Activated CD4-positive, alpha-beta T cell treated with anti-CD3 and anti-CD28 coated beads for 1 hour (primary cell): Measurements from ENCODE around the gene NECAB2.

ENCODE experiments used
- DNase-seq: peaks from one replicate; pipeline ENCODE4 v3.0.0-alpha.2; 2020

NECAB2 gene

DNA sequence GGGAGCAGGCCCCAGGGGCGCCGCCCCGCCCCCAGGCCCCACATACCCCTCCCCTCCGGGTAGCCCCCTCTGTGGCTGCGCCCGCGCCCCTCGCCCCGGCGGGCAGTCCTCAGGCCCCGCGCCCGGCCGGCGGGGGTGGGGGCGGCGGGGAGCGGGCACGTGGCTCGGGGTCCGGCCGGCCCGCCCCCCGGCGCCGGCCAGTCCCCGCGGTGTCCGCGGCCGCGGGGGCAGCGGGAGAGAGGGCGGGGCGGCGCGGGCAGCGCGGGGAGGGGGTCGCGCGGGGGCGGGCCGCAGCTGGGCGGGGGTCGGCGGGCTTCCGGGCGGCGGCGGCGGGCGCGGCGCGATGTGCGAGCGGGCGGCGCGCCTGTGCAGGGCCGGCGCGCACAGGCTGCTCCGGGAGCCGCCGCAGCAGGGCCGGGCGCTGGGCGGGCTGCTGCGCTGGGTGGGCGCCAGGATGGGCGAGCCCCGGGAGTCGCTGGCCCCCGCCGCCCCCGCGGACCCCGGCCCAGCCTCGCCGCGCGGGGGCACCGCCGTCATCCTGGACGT is 335 bp downstream of the NECAB2 start:
- DNase-seq, result no peak

DNA sequence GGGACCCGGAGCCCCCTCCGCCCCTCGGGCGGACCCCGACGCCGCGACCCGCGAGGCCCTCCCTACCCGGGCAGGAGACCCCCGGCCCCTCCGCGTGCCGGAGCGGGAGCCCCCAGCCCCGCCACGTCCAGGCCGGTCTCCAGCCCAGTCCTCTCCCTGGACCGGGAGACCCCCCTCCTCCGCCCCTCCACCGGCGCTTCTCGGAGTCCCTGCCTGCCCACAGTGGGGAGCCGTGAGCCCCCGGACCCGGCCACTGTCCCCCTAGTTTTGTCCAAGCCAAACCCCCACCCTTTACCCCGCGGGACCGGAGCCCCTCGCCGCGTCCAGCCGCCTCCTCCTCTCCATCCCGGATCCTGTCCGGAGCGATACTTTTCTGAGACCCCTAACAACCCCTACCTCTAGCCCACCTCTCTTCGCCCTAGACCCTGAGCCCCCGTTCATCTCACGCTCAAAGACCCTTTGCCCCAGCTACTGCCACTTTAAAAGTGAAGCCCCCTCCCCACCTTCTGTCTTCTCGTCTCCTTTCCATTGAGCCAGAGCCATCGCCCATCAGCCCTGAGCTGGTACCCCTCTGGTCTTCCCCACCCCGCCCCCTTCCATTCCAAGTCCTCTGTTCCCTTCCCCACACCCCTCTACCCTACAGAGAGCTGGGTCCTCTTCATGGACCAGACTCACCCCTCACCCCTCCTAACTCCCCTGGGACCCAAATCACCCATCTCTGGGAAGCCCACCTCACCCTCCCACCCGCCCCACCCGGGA is 1.0 kb downstream of the NECAB2 start:
- DNase-seq, result no peak

DNA sequence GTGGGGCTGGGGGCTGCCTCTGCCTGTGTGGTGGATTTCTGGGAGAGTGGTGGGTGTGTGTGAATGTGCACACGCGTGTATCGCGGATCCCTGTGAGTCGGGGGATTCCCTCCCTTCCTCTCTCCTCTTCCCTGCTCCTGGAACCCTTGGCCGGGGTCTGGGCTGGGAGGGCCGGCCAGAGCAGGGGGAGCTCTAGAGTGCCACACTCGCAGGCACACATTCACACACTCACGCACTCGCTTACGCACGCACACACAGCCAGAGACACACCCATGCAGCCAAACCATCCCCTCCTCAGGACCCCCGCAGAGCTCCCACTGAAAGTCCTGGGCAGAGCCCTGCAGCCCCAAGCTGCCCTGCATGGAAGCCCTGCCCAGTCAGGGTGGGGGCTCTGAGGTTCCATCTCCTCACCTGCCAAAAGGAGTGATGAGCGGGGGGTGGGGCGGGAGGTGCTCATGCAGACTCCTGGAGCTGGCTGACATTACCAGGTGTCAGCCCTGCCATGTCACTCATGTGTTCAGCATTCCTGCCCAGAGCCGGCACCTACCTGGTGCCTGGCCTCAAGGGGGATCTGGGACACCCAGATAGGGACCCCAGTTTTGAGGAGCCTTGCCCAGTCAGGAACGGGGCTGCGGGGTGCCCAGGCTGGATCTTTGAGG is 1.9 kb downstream of the NECAB2 start:
- DNase-seq, result no peak

- no peak for DNase-seq
These were observed 2.4 kb downstream of the NECAB2 start for GRCh38 chr16:83970430-83970815.

DNA sequence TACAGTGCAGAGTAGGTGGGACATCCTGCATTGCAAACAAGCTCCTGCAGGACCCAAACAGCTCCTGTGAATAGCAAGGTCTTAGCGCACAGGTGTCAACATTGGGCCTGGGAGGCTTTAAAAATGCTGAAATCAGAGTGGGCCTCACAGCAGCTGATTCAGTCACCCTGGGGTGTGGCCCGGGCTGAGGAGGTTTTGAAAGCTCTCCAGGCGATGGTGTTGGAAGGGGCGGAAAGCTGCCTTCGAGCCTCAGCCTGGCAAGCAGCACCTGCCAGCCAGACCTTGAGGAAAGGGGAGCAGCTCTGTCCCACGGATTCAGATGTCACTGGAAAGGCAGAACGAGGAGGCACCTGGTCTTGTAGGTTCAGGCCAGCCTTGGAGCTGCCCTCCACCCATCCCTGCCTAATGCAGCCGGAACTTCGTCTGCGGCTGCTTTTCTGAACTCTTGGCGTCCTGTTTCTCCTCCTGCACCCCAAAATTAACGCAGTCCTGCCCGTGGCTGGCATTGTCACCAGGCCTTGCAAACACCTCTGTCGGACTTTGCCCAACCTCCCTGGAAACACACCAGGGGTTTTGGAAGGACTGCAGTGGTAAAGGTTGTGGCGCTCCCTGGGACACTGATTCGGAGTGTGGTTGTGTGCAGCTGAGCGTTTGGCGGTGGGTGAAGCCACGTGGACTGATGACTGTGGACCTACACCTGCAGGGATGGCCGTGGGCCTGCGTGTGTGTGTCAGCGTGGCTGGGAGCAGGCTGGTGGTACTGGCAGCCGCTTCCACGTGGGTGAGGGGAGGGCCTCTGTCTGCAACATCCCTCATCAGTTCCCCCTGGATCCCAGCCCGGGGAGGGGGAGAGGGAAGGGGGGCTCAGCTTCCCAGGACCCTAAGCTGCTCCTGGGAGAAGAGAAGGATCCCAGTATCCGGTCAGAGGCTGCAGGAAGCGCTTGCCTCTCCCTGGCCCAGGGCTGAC is 3.4 kb downstream of the NECAB2 start:
- no peak for DNase-seq

- DNase-seq, result no peak
These were observed 4.4 kb downstream of the NECAB2 start for GRCh38 chr16:83972256-83973008.

DNA sequence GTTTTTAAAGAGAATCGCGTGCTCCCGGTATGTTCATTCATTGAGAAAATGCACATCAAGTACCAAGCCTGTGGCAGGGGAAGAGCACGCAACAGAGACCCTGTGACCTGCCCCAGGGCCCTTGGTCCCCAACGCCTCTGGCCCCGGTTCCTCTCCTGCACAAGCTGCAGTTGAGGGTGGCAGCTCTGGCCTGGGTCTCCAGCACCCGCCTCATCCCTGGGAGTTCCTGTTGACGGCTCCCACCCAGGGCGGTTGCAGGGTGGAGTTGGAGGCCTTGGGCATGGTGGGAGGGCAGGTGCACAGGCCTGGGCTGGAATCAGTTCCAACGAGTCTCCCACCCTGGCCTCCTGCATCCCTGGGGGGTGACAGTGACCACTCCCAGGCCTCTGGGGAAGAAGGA is 5.0 kb downstream of the NECAB2 start:
- DNase-seq, result no peak

- DNase-seq, result no peak
These were observed 5.7 kb downstream of the NECAB2 start for GRCh38 chr16:83973581-83974385.

DNA sequence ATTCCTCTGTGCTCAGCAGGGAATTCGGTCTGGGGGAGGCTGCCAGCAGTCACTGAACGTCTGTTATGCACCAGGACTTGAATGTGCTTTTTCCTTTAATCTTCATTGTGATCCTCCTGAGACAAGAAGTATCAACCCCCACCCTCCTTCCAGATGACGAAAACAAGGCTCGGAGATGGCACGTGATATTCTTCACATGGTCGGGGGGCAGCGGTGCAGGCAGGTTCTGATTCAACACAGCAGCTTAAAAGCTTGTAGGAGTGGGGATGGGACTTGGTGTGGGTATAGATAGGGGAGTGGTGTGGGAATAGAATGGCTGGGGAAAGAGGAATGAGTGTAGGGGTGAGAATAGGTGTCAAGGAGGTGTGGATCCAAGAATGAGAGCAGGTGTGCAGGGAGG is 6.4 kb downstream of the NECAB2 start:
- DNase-seq, result no peak

GRCh38 chr16:83975590-83976260 is 7.7 kb downstream of the NECAB2 start:
- no peak for DNase-seq

- DNase-seq, result no peak
These were observed 9.2 kb downstream of the NECAB2 start for GRCh38 chr16:83977056-83977815.

- no peak for DNase-seq
These were observed 10.4 kb downstream of the NECAB2 start for GRCh38 chr16:83978401-83978904.

- DNase-seq, result no peak
These were observed 11.4 kb downstream of the NECAB2 start for GRCh38 chr16:83979441-83979840.

DNA sequence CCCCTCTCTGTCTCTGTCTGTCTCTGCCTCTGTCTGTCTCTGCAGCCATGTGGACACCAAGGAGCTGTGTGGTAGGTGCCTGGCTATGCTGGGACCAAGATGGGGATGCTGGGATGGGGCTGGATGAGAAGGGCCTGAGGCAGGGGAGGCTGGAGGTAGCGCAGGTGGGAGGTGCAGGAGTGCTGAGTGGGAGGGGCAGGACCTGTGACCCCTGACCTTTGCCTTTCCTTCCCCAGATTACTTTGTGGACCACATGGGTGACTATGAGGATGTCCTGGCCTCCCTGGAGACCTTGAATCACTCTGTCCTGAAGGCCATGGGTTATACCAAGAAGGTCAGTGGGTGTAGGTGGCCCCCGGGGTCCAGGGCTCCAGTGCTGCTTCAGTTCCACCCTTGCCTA is 12.8 kb downstream of the NECAB2 start:
- no peak for DNase-seq

DNA sequence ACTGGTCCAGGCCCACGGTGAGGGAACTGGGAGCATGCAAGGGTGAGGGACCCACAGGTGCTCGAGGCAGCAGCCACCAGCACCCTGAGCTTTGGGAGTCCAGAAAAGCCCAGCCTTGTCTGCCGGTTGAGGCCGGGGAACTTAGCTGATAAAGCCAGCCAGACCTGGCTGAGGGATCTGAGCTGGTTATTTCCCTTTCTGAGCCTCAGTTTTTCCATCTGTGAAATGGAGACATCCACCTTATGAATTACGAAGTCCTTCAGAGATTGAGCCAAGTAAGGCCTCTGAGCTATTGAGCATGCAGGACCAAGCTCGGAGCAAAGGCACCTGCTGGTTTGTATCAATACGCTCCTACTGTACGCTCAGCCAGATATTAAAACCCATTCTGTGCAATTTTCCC is 13.8 kb downstream of the NECAB2 start:
- no peak for DNase-seq

- DNase-seq, result no peak
These were observed 15.4 kb downstream of the NECAB2 start for GRCh38 chr16:83983491-83983890.

GRCh38 chr16:83989300-83989699 is 21.3 kb downstream of the NECAB2 start:
- DNase-seq, result no peak

GRCh38 chr16:83990492-83990891 is 22.4 kb downstream of the NECAB2 start:
- no peak for DNase-seq

DNA sequence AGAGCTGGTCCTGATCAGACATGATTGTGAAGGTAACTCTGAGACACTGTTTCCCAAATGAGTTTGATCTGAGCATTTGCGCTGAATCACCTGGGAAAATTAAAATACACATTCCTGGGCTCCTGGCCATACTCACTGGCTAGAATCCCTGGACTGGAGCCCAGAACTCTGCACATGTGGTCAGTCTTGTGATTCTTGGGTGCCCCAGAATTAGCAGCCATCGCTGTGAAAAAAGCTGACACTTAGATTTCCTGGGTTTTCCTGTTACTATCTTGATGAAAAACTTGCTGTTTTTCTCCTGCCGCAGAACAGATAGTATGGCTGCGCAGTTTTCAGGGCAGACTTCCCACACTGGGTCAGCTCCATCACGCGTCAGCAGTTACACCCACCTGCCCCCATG is 24.6 kb downstream of the NECAB2 start:
- no peak for DNase-seq

- DNase-seq, result no peak
These were observed 26.0 kb downstream of the NECAB2 start for GRCh38 chr16:83994087-83994486.
